Lung (tissue), 12 donors: ENCODE measurements around the gene FBXO31. TPM values are rescaled to one million over a fixed set of nuclear protein-coding genes. Genes with fewer than 3 reads are reported as not detected.
A peak's percentile ranks its signal among the peaks of the same experiment; 100 is the strongest.

ENCODE experiments used
- ATAC-seq: fragments of 200-7000 bp; cut with Tn5 transposase; one replicate; pipeline ENCODE4 v1.9.1; 2020; ENCODE audit warnings: moderate number of reproducible peaks; ENCODE audit not compliant: insufficient read depth, low FRiP score
- DNase-seq, 3 donors: peaks; one replicate each; pipeline ENCODE4 v3.0.0-alpha.2; 2013 to 2017
- H3K27ac ChIP-seq, 2 donors: one replicate each; pipeline ENCODE4 v1.5.1; 2013; ENCODE audit warnings: mild to moderate bottlenecking in 2 of 2, moderate library complexity in 2 of 2, control low read depth in 1 of 2, inconsistent platforms in 1 of 2, low read depth in 1 of 2, low read length in 1 of 2
- H3K27me3 ChIP-seq, 3 donors: one replicate each; pipeline ENCODE4 v1.5.1; 2013; ENCODE audit warnings: low read length in 2 of 3; ENCODE audit not compliant: control insufficient read depth in 3 of 3, insufficient read depth in 3 of 3
- H3K36me3 ChIP-seq, 4 donors: one replicate each; pipeline ENCODE4 v1.5.1; 2013; ENCODE audit warnings: low read length in 4 of 4, mild to moderate bottlenecking in 1 of 4, moderate library complexity in 1 of 4; ENCODE audit not compliant: control insufficient read depth in 4 of 4, insufficient read depth in 4 of 4
- H3K4me1 ChIP-seq, 5 donors: one replicate each; pipeline ENCODE4 v1.5.1; 2013; ENCODE audit warnings: low read length in 5 of 5, mild to moderate bottlenecking in 2 of 5, moderate library complexity in 1 of 5; ENCODE audit not compliant: control insufficient read depth in 5 of 5, insufficient read depth in 5 of 5
- H3K4me3 ChIP-seq: one replicate; pipeline ENCODE4 v1.5.1; 2013; ENCODE audit warnings: mild to moderate bottlenecking, control low read depth, moderate library complexity
- H3K9ac ChIP-seq, 2 donors: one replicate each; pipeline ENCODE4 v1.5.1; 2013; ENCODE audit warnings: low read length in 2 of 2, control low read depth in 1 of 2; ENCODE audit not compliant: insufficient read depth in 1 of 2
- H3K9me3 ChIP-seq, 4 donors: one replicate each; pipeline ENCODE4 v1.5.1; 2013; ENCODE audit warnings: low read length in 3 of 4, mild to moderate bottlenecking in 1 of 4, moderate library complexity in 1 of 4; ENCODE audit not compliant: control insufficient read depth in 4 of 4, insufficient read depth in 3 of 4
- CTCF ChIP-seq: IDR thresholded peaks from 2 replicates; pipeline ENCODE4 v1.5.1; 2012; ENCODE audit warnings: mild to moderate bottlenecking; ENCODE audit errors: control extremely low read depth, extremely low read depth
- WGBS, 2 donors: extraction: QIAGEN DNeasy Blood & Tissue Kit; methylation state at CpG; one replicate each; pipeline ENCODE4 v1.1.7; 2013; 5-methylcytosine and 5-hydroxymethylcytosine counted together
- polyA plus RNA-seq, 2 donors: library from polyadenylated mRNA; stranded (reverse); fragments of 200-250 nt; gene quantifications; one replicate each; pipeline ENCODE4 v1.2.1, GENCODE V29; 2013
- total RNA-seq, 2 donors: library from RNA; depleted of rRNA in 1 of 2; stranded (reverse); fragments of >200 nt in 1 of 2; gene quantifications; one replicate each; pipeline ENCODE4 v1.2.1, GENCODE V29; 2014 to 2021
- donor health status: control.
- donor health status: control.
- donor health status: Bipolar disorder and iron deficiency.
- donor health status: healthy.
- donor health status: DM: yes; HTN: yes; CAD: no.

FBXO31 gene
- total and polyA plus RNA-seq, 4 donors = 10.1 to 35.1 (median 23.2) TPM

GRCh38 chr16:87426423-87427215 lies 43.0 kb upstream of the FBXO31 start:
- no peak for TF ChIP-seq CTCF
- Histone ChIP-seq H3K9ac (peak overlapping the region in 1 of 2 donors; percentile 11), H3K36me3 (peaks cover 0 to 22% (median 16%) of the 10 kb centered on the region in 4 donors), H3K27ac (no peak overlapping the region), H3K4me3 (no peak overlapping the region), H3K27me3 (no peaks in the 10 kb centered on the region), H3K9me3 (no peaks in the 10 kb centered on the region), H3K4me1 (no peaks in the 10 kb centered on the region)
- ATAC-seq (no peak), DNase-seq (no peak)
- 86 to 87% methylated on average over 18 of the region's 18 CpGs for WGBS, 2 donors

- H3K4me1 ChIP-seq = no peaks in the 10 kb centered on the region
- no peak overlapping the region for H3K4me3 ChIP-seq
- no peaks in the 10 kb centered on the region for H3K27me3 ChIP-seq
- H3K9me3 ChIP-seq = no peaks in the 10 kb centered on the region
- H3K27ac ChIP-seq = no peak overlapping the region
- ATAC-seq = no peak
- no peak for DNase-seq
- H3K9ac ChIP-seq = no peak overlapping the region
- 91 to 95% methylated on average over 12 of the region's 12 CpGs for WGBS, 2 donors
- no peak for TF ChIP-seq CTCF
- H3K36me3 ChIP-seq = peaks cover 0 to 26% (median 21%) of the 10 kb centered on the region in 4 donors
Measured at GRCh38 chr16:87425941-87426340, 42.4 kb upstream of the FBXO31 start.

GRCh38 chr16:87424266-87424665 lies 40.7 kb upstream of the FBXO31 start:
- no peak overlapping the region for H3K9ac ChIP-seq
- H3K27me3 ChIP-seq = no peaks in the 10 kb centered on the region
- no peak for ATAC-seq
- no peaks in the 10 kb centered on the region for H3K4me1 ChIP-seq
- no peak overlapping the region for H3K27ac ChIP-seq
- H3K36me3 ChIP-seq = peaks cover 0 to 37% (median 26%) of the 10 kb centered on the region in 4 donors
- no peak for TF ChIP-seq CTCF
- H3K4me3 ChIP-seq = no peak overlapping the region
- no peaks in the 10 kb centered on the region for H3K9me3 ChIP-seq
- 84 to 88% methylated on average over 12 of the region's 12 CpGs for WGBS, 2 donors
- DNase-seq = no peak
